NCI-H774 (cell line): ENCODE measurements around the gene PHAX.
"Not testable (repeated sequence)": the region's sequence is repeated elsewhere in the genome, so short reads cannot be mapped to it uniquely, and the experiment has no call there.

Source experiments
- DNase-seq: peaks from one replicate; lab custom pipeline; 2025; lab: John Stamatoyannopoulos, UW

PHAX gene

GRCh38 chr5:126600631-126601511, at the start of gene PHAX:
TSS of gene PHAX (plus strand) at chr5:126600947. CDS start at chr5:126600963, 16 bp downstream.
- DNase-seq, result peak; percentile 76

GRCh38 chr5:126552614-126553013, 48.1 kb upstream of the PHAX start:
- DNase-seq, result no peak

- not testable (repeated sequence) for DNase-seq
Measured at GRCh38 chr5:126555101-126555500, 45.6 kb upstream of the PHAX start.

GRCh38 chr5:126561908-126562307, 38.8 kb upstream of the PHAX start:
- no peak for DNase-seq

GRCh38 chr5:126562823-126563222, 37.9 kb upstream of the PHAX start:
- DNase-seq, result no peak

GRCh38 chr5:126568206-126568755, 32.5 kb upstream of the PHAX start:
- no peak for DNase-seq

GRCh38 chr5:126575644-126576043, 25.1 kb upstream of the PHAX start:
- no peak for DNase-seq

GRCh38 chr5:126576974-126577373, 23.8 kb upstream of the PHAX start:
- DNase-seq, result no peak

- DNase-seq, result no peak
Measured at GRCh38 chr5:126577415-126577814, 23.3 kb upstream of the PHAX start.

- DNase-seq, result no peak
Measured at GRCh38 chr5:126579716-126580115, 21.0 kb upstream of the PHAX start.

GRCh38 chr5:126583761-126584160, 17.0 kb upstream of the PHAX start:
- no peak for DNase-seq

- no peak for DNase-seq
Measured at GRCh38 chr5:126587551-126588390, 13.0 kb upstream of the PHAX start.

- DNase-seq, result no peak
Measured at GRCh38 chr5:126589536-126590297, 11.0 kb upstream of the PHAX start.

- DNase-seq, result no peak
Measured at GRCh38 chr5:126591549-126591948, 9.2 kb upstream of the PHAX start.

GRCh38 chr5:126594748-126595485, 5.8 kb upstream of the PHAX start, which contains the start of gene ALDH7A1:
TSS of gene ALDH7A1 (minus strand) at chr5:126595219. CDS start at chr5:126595198, 21 bp downstream.
- peak; percentile 84 for DNase-seq

- no peak for DNase-seq
Measured at GRCh38 chr5:126595486-126596083, 5.2 kb upstream of the PHAX start.

- no peak for DNase-seq
Measured at GRCh38 chr5:126597156-126597555, 3.6 kb upstream of the PHAX start.

GRCh38 chr5:126599499-126599898, 1.2 kb upstream of the PHAX start:
- no peak for DNase-seq

GRCh38 chr5:126599971-126600630, 646 bp upstream of the PHAX start:
- not testable (repeated sequence) for DNase-seq

GRCh38 chr5:126603402-126603991, 2.8 kb downstream of the PHAX start:
- DNase-seq, result no peak
